GM23338 (cell line): ENCODE results near the gene WARS2. TPM values are rescaled to one million over a fixed set of nuclear protein-coding genes. Genes with fewer than 3 reads are reported as not detected.
A peak's percentile ranks its signal among the peaks of the same experiment; 100 is the strongest.

Experiments
- ATAC-seq: fragments of 200-7000 bp; cut with Tn5 transposase; 3 replicates; pipeline ENCODE4 v1.9.1; 2020
- DNase-seq: peaks from one replicate; pipeline ENCODE4 v3.0.0-alpha.2; 2015; ENCODE audit warnings: low spot score
- H2AFZ ChIP-seq: fragments of 200-600 bp; sonication (generic); 2 replicates; pipeline ENCODE4 v1.8.0; 2016; ENCODE audit warnings: antibody characterized with exemption, mild to moderate bottlenecking, moderate library complexity
- H3F3A ChIP-seq: fragments of 200-600 bp; sonication (generic); replicated peaks from 2 replicates; pipeline ENCODE4 v1.8.0; 2017; ENCODE audit warnings: antibody characterized with exemption, mixed run types, low read depth
- H3K27ac ChIP-seq: fragments of 200-600 bp; sonication (generic); 2 replicates; pipeline ENCODE4 v1.6.1; 2016; ENCODE audit warnings: low read depth
- H3K27me3 ChIP-seq: fragments of 200-600 bp; sonication (generic); 2 replicates; pipeline ENCODE4 v1.8.0; 2016; ENCODE audit warnings: mild to moderate bottlenecking, mixed run types, moderate library complexity; ENCODE audit not compliant: insufficient read depth
- H3K36me3 ChIP-seq: fragments of 200-600 bp; sonication (generic); 2 replicates; pipeline ENCODE4 v1.8.0; 2016; ENCODE audit warnings: mild to moderate bottlenecking; ENCODE audit not compliant: insufficient read depth
- H3K4me1 ChIP-seq: fragments of 200-600 bp; sonication (generic); 2 replicates; pipeline ENCODE4 v1.8.0; 2016; ENCODE audit warnings: mild to moderate bottlenecking, moderate library complexity; ENCODE audit not compliant: insufficient read depth
- H3K4me2 ChIP-seq: fragments of 200-600 bp; sonication (generic); 2 replicates; pipeline ENCODE4 v1.7.1; 2017; ENCODE audit warnings: mixed run types
- H3K4me3 ChIP-seq: fragments of 200-600 bp; sonication (generic); 2 replicates; pipeline ENCODE4 v1.6.1; 2016; ENCODE audit warnings: mixed run types
- H3K79me2 ChIP-seq: fragments of 200-600 bp; sonication (generic); replicated peaks from 2 replicates; pipeline ENCODE4 v1.8.0; 2017; ENCODE audit warnings: mild to moderate bottlenecking; ENCODE audit not compliant: insufficient read depth
- H3K9me2 ChIP-seq: fragments of 200-600 bp; sonication (generic); 2 replicates; pipeline ENCODE4 v1.8.0; 2017; ENCODE audit not compliant: insufficient read depth
- H4K20me1 ChIP-seq: fragments of 200-600 bp; sonication (generic); replicated peaks from 2 replicates; pipeline ENCODE4 v1.8.0; 2017; ENCODE audit warnings: mild to moderate bottlenecking; ENCODE audit not compliant: insufficient read depth
- H3K27ac Mint-ChIP-seq: 2 replicates; pipeline ENCODE4 v1.8.0; 2020; ENCODE audit warnings: inconsistent platforms, mild to moderate bottlenecking, moderate library complexity, mixed read lengths
- H3K27me3 Mint-ChIP-seq: 3 replicates; pipeline ENCODE4 v1.8.0; 2022; ENCODE audit warnings: low read depth, mild to moderate bottlenecking, moderate library complexity, mixed read lengths, inconsistent platforms; ENCODE audit not compliant: insufficient read depth, poor library complexity
- H3K36me3 Mint-ChIP-seq: 3 replicates; pipeline ENCODE4 v1.8.0; 2021; ENCODE audit warnings: low read depth, mild to moderate bottlenecking, inconsistent platforms, moderate library complexity, mixed read lengths
- H3K4me1 Mint-ChIP-seq: 3 replicates; pipeline ENCODE4 v1.8.0; 2020; ENCODE audit warnings: mild to moderate bottlenecking, inconsistent platforms, mixed read lengths
- H3K4me3 Mint-ChIP-seq: 3 replicates; pipeline ENCODE4 v1.8.0; 2021; ENCODE audit warnings: moderate library complexity, mild to moderate bottlenecking, inconsistent platforms, mixed read lengths
- H3K9me3 Mint-ChIP-seq: 3 replicates; pipeline ENCODE4 v1.8.0; 2020; ENCODE audit warnings: moderate library complexity, mild to moderate bottlenecking, inconsistent platforms, mixed read lengths
- CTCF ChIP-seq, 2 experiments: fragments of 200-600 bp in 1 of 2; sonication (generic) in 1 of 2; conservative IDR thresholded peaks; 2 replicates each; pipeline versions ENCODE4 v1.5.1 to v1.6.1; 2016 to 2017; ENCODE audit warnings: antibody characterized with exemption in 2 of 2, low read depth in 2 of 2, mild to moderate bottlenecking in 2 of 2, moderate library complexity in 1 of 2
- ETS1 ChIP-seq: IDR thresholded peaks from 2 replicates; pipeline ENCODE4 v1.6.1; 2016; ENCODE audit warnings: antibody characterized with exemption
- EZH2 ChIP-seq: fragments of 200-600 bp; sonication (generic); IDR thresholded peaks from one replicate; pipeline ENCODE4 v1.8.0; 2017; ENCODE audit warnings: antibody characterized with exemption, mild to moderate bottlenecking, low read depth; ENCODE audit not compliant: unreplicated experiment
- EZH2phosphoT487 ChIP-seq: fragments of 200-600 bp; sonication (generic); IDR thresholded peaks from one replicate; pipeline ENCODE4 v1.8.1; 2018; ENCODE audit warnings: antibody characterized with exemption; ENCODE audit not compliant: unreplicated experiment
- JUNB ChIP-seq: IDR thresholded peaks from one replicate; pipeline ENCODE4 v1.6.1; 2016; ENCODE audit warnings: antibody characterized with exemption; ENCODE audit not compliant: unreplicated experiment
- NANOG ChIP-seq: IDR thresholded peaks from 2 replicates; pipeline ENCODE4 v1.6.1; 2016; ENCODE audit warnings: antibody characterized with exemption, borderline replicate concordance
- POLR2AphosphoS5 ChIP-seq: IDR thresholded peaks from 2 replicates; pipeline ENCODE4 v1.6.1; 2016; ENCODE audit warnings: antibody characterized with exemption, low read depth
- REST ChIP-seq: IDR thresholded peaks from one replicate; pipeline ENCODE4 v1.6.1; 2018; ENCODE audit warnings: antibody characterized with exemption; ENCODE audit not compliant: unreplicated experiment
- STAT1 ChIP-seq: IDR thresholded peaks from one replicate; pipeline ENCODE4 v1.6.1; 2016; ENCODE audit warnings: antibody characterized with exemption; ENCODE audit not compliant: unreplicated experiment
- ZNF331 ChIP-seq: fragments of 250-450 bp; sonication (Bioruptor Pico); IDR thresholded peaks from 2 replicates; pipeline ENCODE4 v1.5.0; 2020; ENCODE audit warnings: low read depth, mild to moderate bottlenecking, moderate library complexity
- polyA plus RNA-seq: library from polyadenylated mRNA; unstranded; fragments of >200 nt; fragmentation: Nextera tagmentation; extraction: Ambion mirVana; gene quantifications from 2 replicates; pipeline ENCODE4 v1.2.1, GENCODE V29; 2016
- total RNA-seq: library from RNA; depleted of rRNA; stranded (reverse); fragments of >200 nt; shearing (Covaris generic); gene quantifications from 2 replicates; pipeline ENCODE4 v1.2.3, GENCODE V29; 2014

Gene WARS2
- total and polyA plus RNA-seq, 2 experiments from 2014 or later, result 6.4 to 12.6 TPM

GRCh38 chr1:118991448-118991847 is 149.0 kb downstream of the WARS2 start (continued):
- TF ChIP-seq REST, result no peak

GRCh38 chr1:118990513-118991152 is 149.8 kb downstream of the WARS2 start:
- H3K4me3 ChIP-seq, result peak overlapping the region; percentile 59
- ATAC-seq, result no peak
- H3K27ac Mint-ChIP-seq, result no peak overlapping the region
- no peak for TF ChIP-seq REST
- TF ChIP-seq ETS1, result no peak
- no peak for TF ChIP-seq ZNF331
- TF ChIP-seq CTCF (conservative IDR thresholded peaks at IDR 0.05; ENCODE audit: low read depth in 2 of 2), result no peak
- no peak for TF ChIP-seq POLR2AphosphoS5
- TF ChIP-seq JUNB, result no peak
- TF ChIP-seq EZH2, result no peak
- TF ChIP-seq STAT1, result no peak
- TF ChIP-seq EZH2phosphoT487, result no peak
- TF ChIP-seq NANOG, result no peak

More at GRCh38 chr1:118990513-118991152, 149.8 kb downstream of the WARS2 start:
- H3K36me3 ChIP-seq, result no peaks in the 10 kb centered on the region
- Mint-ChIP-seq H3K9me3 (no peaks in the 10 kb centered on the region; the same call in 2 of the 3 replicates), H3K36me3 (no peaks in the 10 kb centered on the region), H3K27me3 (peaks cover 100% of the 10 kb centered on the region), H3K4me3 (peak overlapping the region; percentile 73), H3K4me1 (peaks cover 62% of the 10 kb centered on the region)
- no peak overlapping the region for H3K27ac ChIP-seq
- H3K4me2 ChIP-seq, result peak overlapping the region; percentile 74
- DNase-seq, result no peak
- H3K27me3 ChIP-seq, result peaks cover 100% of the 10 kb centered on the region
- peak overlapping the region; percentile 78; the same call in 1 of the 2 replicates for H2AFZ ChIP-seq
- peaks cover 5% of the 10 kb centered on the region for H4K20me1 ChIP-seq
- H3K79me2 ChIP-seq, result no peaks in the 10 kb centered on the region
- peaks cover 18% of the 10 kb centered on the region for H3F3A ChIP-seq
- no peaks in the 10 kb centered on the region for H3K9me2 ChIP-seq
- peaks cover 63% of the 10 kb centered on the region for H3K4me1 ChIP-seq
